ENCODE measurements around the gene ZMIZ2.

DNA sequence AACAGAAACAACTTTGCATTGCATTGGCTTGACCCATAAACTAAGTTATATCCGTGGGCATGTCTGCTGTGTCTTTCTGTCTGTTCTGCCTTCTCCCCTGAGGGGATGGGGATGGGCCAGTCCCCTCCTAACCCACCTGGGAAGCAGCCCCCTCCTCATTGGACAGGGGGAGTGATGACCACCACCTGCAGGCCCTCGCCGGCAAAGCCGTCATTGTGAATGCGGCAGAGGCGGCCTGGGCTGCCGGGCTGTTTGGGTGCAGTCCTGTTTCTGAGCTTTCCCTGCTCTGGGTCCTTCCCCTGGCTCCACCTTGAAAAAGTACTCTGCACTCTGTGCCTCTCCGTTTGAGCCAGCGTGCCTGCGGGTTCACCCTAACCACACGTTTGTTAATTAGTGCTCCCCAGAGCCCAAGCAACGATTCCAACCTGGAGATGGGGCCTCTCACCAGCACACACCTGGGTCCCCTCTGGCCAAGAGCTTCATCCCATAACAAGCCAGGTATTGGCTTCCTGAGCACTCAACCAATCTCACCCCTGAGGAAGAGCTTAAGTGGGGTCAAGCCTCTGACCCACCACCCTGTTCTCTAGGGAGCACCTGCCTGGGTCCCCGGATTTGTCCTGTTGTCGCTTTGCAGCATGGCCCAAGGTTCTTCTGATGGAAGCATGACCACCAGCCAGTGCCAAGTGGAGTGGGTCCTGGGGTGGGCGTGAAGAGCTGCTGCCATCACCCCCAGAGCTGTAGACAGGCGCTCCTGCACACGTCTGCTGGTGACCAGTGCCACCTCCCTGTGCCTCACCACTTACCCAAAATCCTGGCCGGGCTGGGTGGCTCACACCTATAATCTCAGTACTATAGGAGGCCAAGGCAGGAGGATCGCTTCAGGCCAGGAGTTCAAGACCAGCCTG, 39.4 kb upstream of the ZMIZ2 start:
- TF ChIP-seq, protein P1, sequence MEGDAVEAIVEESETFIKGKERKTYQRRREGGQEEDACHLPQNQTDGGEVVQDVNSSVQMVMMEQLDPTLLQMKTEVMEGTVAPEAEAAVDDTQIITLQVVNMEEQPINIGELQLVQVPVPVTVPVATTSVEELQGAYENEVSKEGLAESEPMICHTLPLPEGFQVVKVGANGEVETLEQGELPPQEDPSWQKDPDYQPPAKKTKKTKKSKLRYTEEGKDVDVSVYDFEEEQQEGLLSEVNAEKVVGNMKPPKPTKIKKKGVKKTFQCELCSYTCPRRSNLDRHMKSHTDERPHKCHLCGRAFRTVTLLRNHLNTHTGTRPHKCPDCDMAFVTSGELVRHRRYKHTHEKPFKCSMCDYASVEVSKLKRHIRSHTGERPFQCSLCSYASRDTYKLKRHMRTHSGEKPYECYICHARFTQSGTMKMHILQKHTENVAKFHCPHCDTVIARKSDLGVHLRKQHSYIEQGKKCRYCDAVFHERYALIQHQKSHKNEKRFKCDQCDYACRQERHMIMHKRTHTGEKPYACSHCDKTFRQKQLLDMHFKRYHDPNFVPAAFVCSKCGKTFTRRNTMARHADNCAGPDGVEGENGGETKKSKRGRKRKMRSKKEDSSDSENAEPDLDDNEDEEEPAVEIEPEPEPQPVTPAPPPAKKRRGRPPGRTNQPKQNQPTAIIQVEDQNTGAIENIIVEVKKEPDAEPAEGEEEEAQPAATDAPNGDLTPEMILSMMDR (conservative IDR thresholded peaks at IDR 0.05; ENCODE audit: low read depth in 2 of 2) = no peak
- TF ChIP-seq EZH2phosphoT487 (IDR thresholded peaks at IDR 0.05; ENCODE audit: unreplicated experiment) = no peak
- no peak for TF ChIP-seq EZH2 (IDR thresholded peaks at IDR 0.05; ENCODE audit: low read depth, unreplicated experiment)

Measured in GM23338 (cell line).